ENCODE measurements around the gene GCAT.

The GCAT gene

DNA sequence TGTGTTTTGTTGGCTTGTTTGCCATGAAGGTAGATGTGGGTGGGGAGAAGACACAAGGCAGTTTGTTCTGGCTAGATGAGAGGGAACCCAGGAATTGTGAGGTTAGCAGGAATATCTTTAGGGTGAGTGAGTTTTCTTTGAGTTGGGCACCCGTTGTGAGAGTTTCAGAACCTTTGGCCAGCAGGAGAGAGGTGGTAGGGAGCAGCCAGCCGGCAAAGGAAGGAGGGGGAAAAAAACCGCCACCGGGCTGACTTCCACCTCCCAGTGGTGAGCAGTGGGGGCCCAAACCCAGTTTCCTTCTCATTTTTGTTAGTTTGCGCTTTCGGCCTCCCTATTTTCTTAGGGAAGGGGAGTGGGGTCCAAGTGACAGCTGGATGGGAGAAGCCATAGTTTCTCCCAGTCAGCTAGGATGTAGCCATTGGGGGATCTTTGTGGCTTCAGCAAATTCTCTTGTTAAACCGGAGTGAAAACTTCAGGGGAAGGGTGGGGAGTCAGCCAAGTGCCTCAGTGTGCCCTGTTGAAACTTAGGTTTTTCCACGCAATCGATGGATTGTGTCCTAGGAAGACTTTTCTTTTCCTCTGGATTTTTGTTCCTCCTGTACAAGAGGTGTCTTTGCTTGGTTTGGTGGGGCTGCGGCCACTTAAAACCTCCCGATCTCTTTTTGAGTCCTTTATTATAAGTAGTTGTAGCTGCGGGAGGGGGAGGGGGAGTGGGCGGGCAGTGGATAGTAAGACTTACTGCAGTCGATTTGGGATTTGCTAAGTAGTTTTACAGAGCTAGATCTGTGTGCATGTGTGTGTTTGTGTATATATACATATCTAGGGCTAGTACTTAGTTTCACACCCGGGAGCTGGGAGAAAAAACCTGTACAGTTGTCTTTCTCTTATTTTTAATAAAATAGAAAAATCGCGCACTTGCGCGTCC lies 1.1 kb upstream of the GCAT start:
- TF ChIP-seq, protein P1, sequence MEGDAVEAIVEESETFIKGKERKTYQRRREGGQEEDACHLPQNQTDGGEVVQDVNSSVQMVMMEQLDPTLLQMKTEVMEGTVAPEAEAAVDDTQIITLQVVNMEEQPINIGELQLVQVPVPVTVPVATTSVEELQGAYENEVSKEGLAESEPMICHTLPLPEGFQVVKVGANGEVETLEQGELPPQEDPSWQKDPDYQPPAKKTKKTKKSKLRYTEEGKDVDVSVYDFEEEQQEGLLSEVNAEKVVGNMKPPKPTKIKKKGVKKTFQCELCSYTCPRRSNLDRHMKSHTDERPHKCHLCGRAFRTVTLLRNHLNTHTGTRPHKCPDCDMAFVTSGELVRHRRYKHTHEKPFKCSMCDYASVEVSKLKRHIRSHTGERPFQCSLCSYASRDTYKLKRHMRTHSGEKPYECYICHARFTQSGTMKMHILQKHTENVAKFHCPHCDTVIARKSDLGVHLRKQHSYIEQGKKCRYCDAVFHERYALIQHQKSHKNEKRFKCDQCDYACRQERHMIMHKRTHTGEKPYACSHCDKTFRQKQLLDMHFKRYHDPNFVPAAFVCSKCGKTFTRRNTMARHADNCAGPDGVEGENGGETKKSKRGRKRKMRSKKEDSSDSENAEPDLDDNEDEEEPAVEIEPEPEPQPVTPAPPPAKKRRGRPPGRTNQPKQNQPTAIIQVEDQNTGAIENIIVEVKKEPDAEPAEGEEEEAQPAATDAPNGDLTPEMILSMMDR (IDR thresholded peaks at IDR 0.05; ENCODE audit: low read depth, low read length, missing control alignments), result peak; percentile 7
- peak; percentile 47 for DNase-seq (ENCODE audit: low read depth)
- in situ Hi-C loops (cut with HindIII; ENCODE audit: low sequenced_read_pairs), result no loop called here
- peak overlapping the region; percentile 67 for H3K4me3 ChIP-seq (ENCODE audit: low read depth, low read length)

GRCh38 chr22:37808294-37808657 lies 542 bp downstream of the GCAT start:
- TF ChIP-seq, protein P1 (IDR thresholded peaks at IDR 0.05; ENCODE audit: low read depth, low read length, missing control alignments), result no peak
- DNase-seq (ENCODE audit: low read depth), result no peak
- peak overlapping the region; percentile 67 for H3K4me3 ChIP-seq (ENCODE audit: low read depth, low read length)
- in situ Hi-C loops (cut with HindIII; ENCODE audit: low sequenced_read_pairs), result no loop called here

GRCh38 chr22:37809672-37810333 lies 2.1 kb downstream of the GCAT start:
- DNase-seq (ENCODE audit: low read depth), result no peak
- no peak overlapping the region for H3K4me3 ChIP-seq (ENCODE audit: low read depth, low read length)
- TF ChIP-seq, protein P1 (IDR thresholded peaks at IDR 0.05; ENCODE audit: low read depth, low read length, missing control alignments), result no peak
- in situ Hi-C loops (cut with HindIII; ENCODE audit: low sequenced_read_pairs), result no loop called here

DNA sequence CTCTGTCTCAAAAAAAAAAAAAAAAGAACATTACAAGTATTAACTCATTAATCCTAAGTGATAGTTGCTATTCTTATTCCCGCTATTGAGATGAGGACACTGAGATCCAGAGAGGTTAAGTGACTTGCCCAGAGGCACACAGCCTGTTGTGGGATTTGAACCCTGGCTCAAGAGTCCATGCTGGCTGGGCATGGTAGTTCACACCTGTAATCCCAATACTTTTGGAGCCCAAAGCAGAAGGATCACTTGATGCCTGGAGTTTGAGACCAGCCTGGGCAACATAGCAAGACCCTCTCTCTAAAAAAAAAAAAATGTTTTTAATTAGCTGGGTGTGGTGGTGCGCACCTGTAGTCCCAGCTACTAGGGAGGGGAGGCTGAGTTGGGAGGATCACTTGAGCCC lies 4.1 kb downstream of the GCAT start:
- in situ Hi-C loops (cut with HindIII; ENCODE audit: low sequenced_read_pairs), result no loop called here
- no peak for DNase-seq (ENCODE audit: low read depth)
- TF ChIP-seq, protein P1 (IDR thresholded peaks at IDR 0.05; ENCODE audit: low read depth, low read length, missing control alignments), result no peak
- no peak overlapping the region for H3K4me3 ChIP-seq (ENCODE audit: low read depth, low read length)

GRCh38 chr22:37812869-37813678 lies 5.3 kb downstream of the GCAT start:
- DNase-seq (ENCODE audit: low read depth), result no peak
- TF ChIP-seq, protein P1 (IDR thresholded peaks at IDR 0.05; ENCODE audit: low read depth, low read length, missing control alignments), result no peak
- in situ Hi-C loops (cut with HindIII; ENCODE audit: low sequenced_read_pairs), result no loop called here
- H3K4me3 ChIP-seq (ENCODE audit: low read depth, low read length), result no peak overlapping the region

DNA sequence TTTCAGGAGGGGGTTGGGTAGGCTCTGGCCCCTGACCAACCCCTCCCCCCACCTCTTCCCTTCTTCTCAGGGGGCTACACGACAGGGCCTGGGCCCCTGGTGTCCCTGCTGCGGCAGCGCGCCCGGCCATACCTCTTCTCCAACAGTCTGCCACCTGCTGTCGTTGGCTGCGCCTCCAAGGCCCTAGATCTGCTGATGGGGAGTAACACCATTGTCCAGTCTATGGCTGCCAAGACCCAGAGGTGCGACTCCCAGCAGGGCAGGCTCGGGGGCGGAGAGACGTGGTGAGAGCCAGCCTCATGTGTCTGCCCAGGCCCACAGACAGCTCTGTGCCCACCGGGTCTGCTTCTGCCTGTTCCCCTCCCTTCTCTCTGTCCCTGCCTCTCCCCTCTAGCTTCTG lies 7.9 kb downstream of the GCAT start:
- TF ChIP-seq, protein P1 (IDR thresholded peaks at IDR 0.05; ENCODE audit: low read depth, low read length, missing control alignments), result no peak
- DNase-seq (ENCODE audit: low read depth), result no peak
- in situ Hi-C loops (cut with HindIII; ENCODE audit: low sequenced_read_pairs), result loop anchor here (5.0 kb wide), 1 partner anchor 47 kb away; no protein-coding TSS in a partner anchor
- H3K4me3 ChIP-seq (ENCODE audit: low read depth, low read length), result no peak overlapping the region
